ENCODE measurements around the gene IL25. TPM values are rescaled to one million over a fixed set of nuclear protein-coding genes. Genes with fewer than 3 reads are reported as not detected.

The IL25 gene
- total and polyA plus RNA-seq, 2 of the 13 experiments (the other 11 are each of a cell fraction or from before 2014, with no cell fraction given), result not detected

DNA sequence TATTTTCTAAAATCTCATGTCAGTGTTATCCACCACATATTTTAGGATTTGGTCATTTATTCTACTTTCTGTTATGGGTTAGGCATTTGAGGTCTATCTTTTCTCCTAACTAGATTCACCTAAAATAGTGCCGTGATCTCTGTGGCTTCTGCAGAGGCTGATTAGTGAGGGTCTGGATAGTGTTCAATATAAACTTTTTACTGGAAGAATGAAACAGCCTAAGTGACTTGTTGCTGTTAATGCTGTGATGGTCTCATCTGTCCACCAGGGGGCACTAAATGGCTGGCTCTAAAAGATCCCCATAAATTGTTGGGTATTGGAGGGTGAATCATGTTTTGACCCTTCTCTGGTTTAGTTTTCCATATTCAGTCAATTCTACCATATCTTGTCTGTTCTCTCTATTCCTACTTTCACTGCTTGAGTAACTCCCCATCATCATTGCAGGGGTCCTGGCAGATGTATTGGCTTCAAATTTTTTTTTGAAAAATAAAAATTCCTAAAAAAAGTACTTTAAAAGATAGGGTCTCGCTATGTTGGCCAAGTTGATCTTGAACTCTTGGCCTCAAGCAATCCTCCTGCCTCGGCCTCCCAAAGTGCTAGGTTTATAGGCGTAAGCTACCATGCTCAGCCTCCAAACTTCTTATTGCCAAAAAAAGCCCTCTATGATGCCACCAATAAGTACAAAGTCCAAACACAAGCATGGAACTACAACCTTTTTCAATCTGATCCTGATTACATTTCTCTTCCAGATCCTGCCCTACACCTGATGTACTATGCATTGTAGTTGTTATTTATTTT lies 44.5 kb upstream of the IL25 start (continued):
- TF ChIP-seq, protein P1, sequence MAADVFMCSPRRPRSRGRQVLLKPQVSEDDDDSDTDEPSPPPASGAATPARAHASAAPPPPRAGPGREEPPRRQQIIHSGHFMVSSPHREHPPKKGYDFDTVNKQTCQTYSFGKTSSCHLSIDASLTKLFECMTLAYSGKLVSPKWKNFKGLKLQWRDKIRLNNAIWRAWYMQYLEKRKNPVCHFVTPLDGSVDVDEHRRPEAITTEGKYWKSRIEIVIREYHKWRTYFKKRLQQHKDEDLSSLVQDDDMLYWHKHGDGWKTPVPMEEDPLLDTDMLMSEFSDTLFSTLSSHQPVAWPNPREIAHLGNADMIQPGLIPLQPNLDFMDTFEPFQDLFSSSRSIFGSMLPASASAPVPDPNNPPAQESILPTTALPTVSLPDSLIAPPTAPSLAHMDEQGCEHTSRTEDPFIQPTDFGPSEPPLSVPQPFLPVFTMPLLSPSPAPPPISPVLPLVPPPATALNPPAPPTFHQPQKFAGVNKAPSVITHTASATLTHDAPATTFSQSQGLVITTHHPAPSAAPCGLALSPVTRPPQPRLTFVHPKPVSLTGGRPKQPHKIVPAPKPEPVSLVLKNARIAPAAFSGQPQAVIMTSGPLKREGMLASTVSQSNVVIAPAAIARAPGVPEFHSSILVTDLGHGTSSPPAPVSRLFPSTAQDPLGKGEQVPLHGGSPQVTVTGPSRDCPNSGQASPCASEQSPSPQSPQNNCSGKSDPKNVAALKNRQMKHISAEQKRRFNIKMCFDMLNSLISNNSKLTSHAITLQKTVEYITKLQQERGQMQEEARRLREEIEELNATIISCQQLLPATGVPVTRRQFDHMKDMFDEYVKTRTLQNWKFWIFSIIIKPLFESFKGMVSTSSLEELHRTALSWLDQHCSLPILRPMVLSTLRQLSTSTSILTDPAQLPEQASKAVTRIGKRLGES (CRISPR knock-in tag; IDR thresholded peaks at IDR 0.05; ENCODE audit: borderline replicate concordance), result no peak
- TF ChIP-seq ZBTB37 (CRISPR knock-in tag; IDR thresholded peaks at IDR 0.05) (no peak), NFRKB (IDR thresholded peaks at IDR 0.05) (no peak), ZNF567 (CRISPR knock-in tag; IDR thresholded peaks at IDR 0.05; ENCODE audit: borderline replicate concordance) (no peak), ZNF12 (CRISPR knock-in tag; IDR thresholded peaks at IDR 0.05) (no peak), ZNF563 (CRISPR knock-in tag; IDR thresholded peaks at IDR 0.05) (no peak), FOXJ3 (CRISPR knock-in tag; IDR thresholded peaks at IDR 0.05; ENCODE audit: borderline replicate concordance) (no peak), ZEB1 (IDR thresholded peaks at IDR 0.05; ENCODE audit: insufficient replicate concordance, low read depth) (no peak), SOX6 (IDR thresholded peaks at IDR 0.05) (no peak), SOX6 (CRISPR knock-in tag; IDR thresholded peaks at IDR 0.05) (no peak), ZFX (CRISPR knock-in tag; IDR thresholded peaks at IDR 0.05; ENCODE audit: low read depth) (no peak), ZNF761 (CRISPR knock-in tag; conservative IDR thresholded peaks at IDR 0.05) (no peak)
- TF ChIP-seq, protein P2, sequence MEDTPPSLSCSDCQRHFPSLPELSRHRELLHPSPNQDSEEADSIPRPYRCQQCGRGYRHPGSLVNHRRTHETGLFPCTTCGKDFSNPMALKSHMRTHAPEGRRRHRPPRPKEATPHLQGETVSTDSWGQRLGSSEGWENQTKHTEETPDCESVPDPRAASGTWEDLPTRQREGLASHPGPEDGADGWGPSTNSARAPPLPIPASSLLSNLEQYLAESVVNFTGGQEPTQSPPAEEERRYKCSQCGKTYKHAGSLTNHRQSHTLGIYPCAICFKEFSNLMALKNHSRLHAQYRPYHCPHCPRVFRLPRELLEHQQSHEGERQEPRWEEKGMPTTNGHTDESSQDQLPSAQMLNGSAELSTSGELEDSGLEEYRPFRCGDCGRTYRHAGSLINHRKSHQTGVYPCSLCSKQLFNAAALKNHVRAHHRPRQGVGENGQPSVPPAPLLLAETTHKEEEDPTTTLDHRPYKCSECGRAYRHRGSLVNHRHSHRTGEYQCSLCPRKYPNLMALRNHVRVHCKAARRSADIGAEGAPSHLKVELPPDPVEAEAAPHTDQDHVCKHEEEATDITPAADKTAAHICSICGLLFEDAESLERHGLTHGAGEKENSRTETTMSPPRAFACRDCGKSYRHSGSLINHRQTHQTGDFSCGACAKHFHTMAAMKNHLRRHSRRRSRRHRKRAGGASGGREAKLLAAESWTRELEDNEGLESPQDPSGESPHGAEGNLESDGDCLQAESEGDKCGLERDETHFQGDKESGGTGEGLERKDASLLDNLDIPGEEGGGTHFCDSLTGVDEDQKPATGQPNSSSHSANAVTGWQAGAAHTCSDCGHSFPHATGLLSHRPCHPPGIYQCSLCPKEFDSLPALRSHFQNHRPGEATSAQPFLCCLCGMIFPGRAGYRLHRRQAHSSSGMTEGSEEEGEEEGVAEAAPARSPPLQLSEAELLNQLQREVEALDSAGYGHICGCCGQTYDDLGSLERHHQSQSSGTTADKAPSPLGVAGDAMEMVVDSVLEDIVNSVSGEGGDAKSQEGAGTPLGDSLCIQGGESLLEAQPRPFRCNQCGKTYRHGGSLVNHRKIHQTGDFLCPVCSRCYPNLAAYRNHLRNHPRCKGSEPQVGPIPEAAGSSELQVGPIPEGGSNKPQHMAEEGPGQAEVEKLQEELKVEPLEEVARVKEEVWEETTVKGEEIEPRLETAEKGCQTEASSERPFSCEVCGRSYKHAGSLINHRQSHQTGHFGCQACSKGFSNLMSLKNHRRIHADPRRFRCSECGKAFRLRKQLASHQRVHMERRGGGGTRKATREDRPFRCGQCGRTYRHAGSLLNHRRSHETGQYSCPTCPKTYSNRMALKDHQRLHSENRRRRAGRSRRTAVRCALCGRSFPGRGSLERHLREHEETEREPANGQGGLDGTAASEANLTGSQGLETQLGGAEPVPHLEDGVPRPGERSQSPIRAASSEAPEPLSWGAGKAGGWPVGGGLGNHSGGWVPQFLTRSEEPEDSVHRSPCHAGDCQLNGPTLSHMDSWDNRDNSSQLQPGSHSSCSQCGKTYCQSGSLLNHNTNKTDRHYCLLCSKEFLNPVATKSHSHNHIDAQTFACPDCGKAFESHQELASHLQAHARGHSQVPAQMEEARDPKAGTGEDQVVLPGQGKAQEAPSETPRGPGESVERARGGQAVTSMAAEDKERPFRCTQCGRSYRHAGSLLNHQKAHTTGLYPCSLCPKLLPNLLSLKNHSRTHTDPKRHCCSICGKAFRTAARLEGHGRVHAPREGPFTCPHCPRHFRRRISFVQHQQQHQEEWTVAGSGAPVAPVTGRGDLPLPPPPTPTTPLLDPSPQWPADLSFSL (CRISPR knock-in tag; IDR thresholded peaks at IDR 0.05), result no peak
- TF ChIP-seq, protein P3, sequence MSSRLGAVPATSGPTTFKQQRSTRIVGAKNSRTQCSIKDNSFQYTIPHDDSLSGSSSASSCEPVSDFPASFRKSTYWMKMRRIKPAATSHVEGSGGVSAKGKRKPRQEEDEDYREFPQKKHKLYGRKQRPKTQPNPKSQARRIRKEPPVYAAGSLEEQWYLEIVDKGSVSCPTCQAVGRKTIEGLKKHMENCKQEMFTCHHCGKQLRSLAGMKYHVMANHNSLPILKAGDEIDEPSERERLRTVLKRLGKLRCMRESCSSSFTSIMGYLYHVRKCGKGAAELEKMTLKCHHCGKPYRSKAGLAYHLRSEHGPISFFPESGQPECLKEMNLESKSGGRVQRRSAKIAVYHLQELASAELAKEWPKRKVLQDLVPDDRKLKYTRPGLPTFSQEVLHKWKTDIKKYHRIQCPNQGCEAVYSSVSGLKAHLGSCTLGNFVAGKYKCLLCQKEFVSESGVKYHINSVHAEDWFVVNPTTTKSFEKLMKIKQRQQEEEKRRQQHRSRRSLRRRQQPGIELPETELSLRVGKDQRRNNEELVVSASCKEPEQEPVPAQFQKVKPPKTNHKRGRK (CRISPR knock-in tag; IDR thresholded peaks at IDR 0.05), result peak; percentile 10; the same call in 1 of the 2 replicates

Measured in HepG2 (cell line).